Activated CD4-positive, alpha-beta T cell treated with anti-CD3 and anti-CD28 coated beads, Interleukin-2, amount 10 ng/mL, durations not matched to agents 7 days and 5 days (primary cell): ENCODE results near the gene GPC6. TPM values are rescaled to one million over a fixed set of nuclear protein-coding genes. Genes with fewer than 3 reads are reported as not detected.

Experiments
- CTCF ChIA-PET: fragments of 350-600 bp; sonication (Branson Sonifier 250); formaldehyde crosslinking; loops from one replicate; lab custom pipeline; 2021; ENCODE audit warnings: antibody characterized with exemption; lab: Charles Lee
- POLR2A ChIA-PET: fragments of 350-600 bp; sonication (Branson Sonifier 250); formaldehyde crosslinking; loops from one replicate; lab custom pipeline; 2021; ENCODE audit warnings: antibody characterized with exemption; lab: Charles Lee
- DNase-seq: peaks from one replicate; pipeline ENCODE4 v3.0.0-alpha.2; 2020
- H3K27ac Mint-ChIP-seq: one replicate; pipeline ENCODE4 v1.8.0; 2021; ENCODE audit warnings: mild to moderate bottlenecking, moderate library complexity, mixed read lengths
- H3K27me3 Mint-ChIP-seq: one replicate; pipeline ENCODE4 v1.8.0; 2021; ENCODE audit warnings: mixed read lengths
- H3K36me3 Mint-ChIP-seq: one replicate; pipeline ENCODE4 v1.8.0; 2021; ENCODE audit warnings: low read depth, mixed read lengths
- H3K4me1 Mint-ChIP-seq: one replicate; pipeline ENCODE4 v1.8.0; 2021; ENCODE audit warnings: mixed read lengths
- H3K4me3 Mint-ChIP-seq: one replicate; pipeline ENCODE4 v1.8.0; 2021; ENCODE audit warnings: mild to moderate bottlenecking, moderate library complexity, mixed read lengths
- H3K9me3 Mint-ChIP-seq: one replicate; pipeline ENCODE4 v1.8.0; 2021; ENCODE audit warnings: mixed read lengths
- total RNA-seq, 2 experiments: library from RNA; stranded (reverse); gene quantifications; one replicate each; pipeline ENCODE4 v1.2.3, GENCODE V29; 2021

The GPC6 gene
- total RNA-seq, 2 experiments from 2014 or later: not detected

- DNase-seq: no peak
- H3K4me3 Mint-ChIP-seq: no peak overlapping the region
- H3K4me1 Mint-ChIP-seq: no peaks in the 10 kb centered on the region
- H3K27me3 Mint-ChIP-seq: no peaks in the 10 kb centered on the region
- ChIA-PET POLR2A (no interaction called here), CTCF (no interaction called here)
- no peaks in the 10 kb centered on the region for H3K36me3 Mint-ChIP-seq
- H3K27ac Mint-ChIP-seq: no peak overlapping the region
- H3K9me3 Mint-ChIP-seq: no peaks in the 10 kb centered on the region
Observed at GRCh38 chr13:93264876-93265275, 38.3 kb downstream of the GPC6 start.

GRCh38 chr13:93265800-93266199, 39.2 kb downstream of the GPC6 start:
- Mint-ChIP-seq H3K27me3 (no peaks in the 10 kb centered on the region), H3K9me3 (no peaks in the 10 kb centered on the region), H3K36me3 (no peaks in the 10 kb centered on the region), H3K4me1 (no peaks in the 10 kb centered on the region), H3K27ac (no peak overlapping the region), H3K4me3 (no peak overlapping the region)
- CTCF ChIA-PET: no interaction called here
- no peak for DNase-seq
- POLR2A ChIA-PET: no interaction called here

GRCh38 chr13:93266681-93267080, 40.1 kb downstream of the GPC6 start:
- Mint-ChIP-seq H3K4me1 (no peaks in the 10 kb centered on the region), H3K9me3 (no peaks in the 10 kb centered on the region), H3K27me3 (no peaks in the 10 kb centered on the region), H3K27ac (no peak overlapping the region), H3K36me3 (no peaks in the 10 kb centered on the region), H3K4me3 (no peak overlapping the region)
- CTCF ChIA-PET: no interaction called here
- POLR2A ChIA-PET: no interaction called here
- DNase-seq: no peak

GRCh38 chr13:93268327-93269028, 41.9 kb downstream of the GPC6 start:
- Mint-ChIP-seq H3K9me3 (no peaks in the 10 kb centered on the region), H3K27ac (no peak overlapping the region), H3K36me3 (no peaks in the 10 kb centered on the region), H3K27me3 (no peaks in the 10 kb centered on the region), H3K4me1 (no peaks in the 10 kb centered on the region), H3K4me3 (no peak overlapping the region)
- no peak for DNase-seq
- POLR2A ChIA-PET: no interaction called here
- CTCF ChIA-PET: no interaction called here

- CTCF ChIA-PET: no interaction called here
- no peak overlapping the region for H3K27ac Mint-ChIP-seq
- H3K4me1 Mint-ChIP-seq: no peaks in the 10 kb centered on the region
- no peak for DNase-seq
- no peaks in the 10 kb centered on the region for H3K36me3 Mint-ChIP-seq
- no peaks in the 10 kb centered on the region for H3K27me3 Mint-ChIP-seq
- no peak overlapping the region for H3K4me3 Mint-ChIP-seq
- H3K9me3 Mint-ChIP-seq: no peaks in the 10 kb centered on the region
- POLR2A ChIA-PET: no interaction called here
Observed at GRCh38 chr13:93270769-93271742, 44.4 kb downstream of the GPC6 start.

GRCh38 chr13:93279982-93280381, 53.4 kb downstream of the GPC6 start:
- Mint-ChIP-seq H3K36me3 (no peaks in the 10 kb centered on the region), H3K4me3 (no peak overlapping the region), H3K4me1 (no peaks in the 10 kb centered on the region), H3K27me3 (no peaks in the 10 kb centered on the region), H3K27ac (no peak overlapping the region), H3K9me3 (no peaks in the 10 kb centered on the region)
- POLR2A ChIA-PET: no interaction called here
- DNase-seq: no peak
- CTCF ChIA-PET: no interaction called here

- Mint-ChIP-seq H3K4me1 (no peaks in the 10 kb centered on the region), H3K36me3 (no peaks in the 10 kb centered on the region)
- CTCF ChIA-PET: no interaction called here
Observed at GRCh38 chr13:93280688-93281087, 54.1 kb downstream of the GPC6 start.

GRCh38 chr13:93283255-93283654, 56.6 kb downstream of the GPC6 start:
- CTCF ChIA-PET: no interaction called here
- Mint-ChIP-seq H3K27ac (no peak overlapping the region), H3K4me3 (no peak overlapping the region), H3K4me1 (no peaks in the 10 kb centered on the region), H3K36me3 (no peaks in the 10 kb centered on the region), H3K9me3 (no peaks in the 10 kb centered on the region), H3K27me3 (no peaks in the 10 kb centered on the region)
- DNase-seq: no peak
- POLR2A ChIA-PET: no interaction called here

More at GRCh38 chr13:93280688-93281087, 54.1 kb downstream of the GPC6 start:
- Mint-ChIP-seq H3K27me3 (no peaks in the 10 kb centered on the region), H3K27ac (no peak overlapping the region), H3K9me3 (no peaks in the 10 kb centered on the region), H3K4me3 (no peak overlapping the region)
- POLR2A ChIA-PET: no interaction called here
- DNase-seq: no peak

GRCh38 chr13:93284064-93284463, 57.5 kb downstream of the GPC6 start:
- no peaks in the 10 kb centered on the region for H3K9me3 Mint-ChIP-seq
- ChIA-PET POLR2A (no interaction called here), CTCF (no interaction called here)
- H3K36me3 Mint-ChIP-seq: no peaks in the 10 kb centered on the region
- H3K27ac Mint-ChIP-seq: no peak overlapping the region
- H3K4me1 Mint-ChIP-seq: no peaks in the 10 kb centered on the region
- no peaks in the 10 kb centered on the region for H3K27me3 Mint-ChIP-seq
- no peak overlapping the region for H3K4me3 Mint-ChIP-seq
- DNase-seq: no peak

- H3K4me3 Mint-ChIP-seq: no peak overlapping the region
- no peak for DNase-seq
- no peaks in the 10 kb centered on the region for H3K4me1 Mint-ChIP-seq
- H3K27me3 Mint-ChIP-seq: no peaks in the 10 kb centered on the region
- ChIA-PET CTCF (no interaction called here), POLR2A (no interaction called here)
- H3K9me3 Mint-ChIP-seq: no peaks in the 10 kb centered on the region
- no peak overlapping the region for H3K27ac Mint-ChIP-seq
- no peaks in the 10 kb centered on the region for H3K36me3 Mint-ChIP-seq
Observed at GRCh38 chr13:93286047-93286446, 59.4 kb downstream of the GPC6 start.

GRCh38 chr13:93289053-93289452, 62.4 kb downstream of the GPC6 start:
- H3K4me1 Mint-ChIP-seq: no peaks in the 10 kb centered on the region

GRCh38 chr13:93289842-93290241, 63.2 kb downstream of the GPC6 start:
- Mint-ChIP-seq H3K9me3 (no peaks in the 10 kb centered on the region), H3K4me1 (no peaks in the 10 kb centered on the region), H3K4me3 (no peak overlapping the region), H3K27me3 (no peaks in the 10 kb centered on the region), H3K27ac (no peak overlapping the region), H3K36me3 (no peaks in the 10 kb centered on the region)
- CTCF ChIA-PET: no interaction called here
- DNase-seq: no peak
- POLR2A ChIA-PET: no interaction called here

More at GRCh38 chr13:93289053-93289452, 62.4 kb downstream of the GPC6 start:
- H3K9me3 Mint-ChIP-seq: no peaks in the 10 kb centered on the region
- H3K36me3 Mint-ChIP-seq: no peaks in the 10 kb centered on the region
- ChIA-PET POLR2A (no interaction called here), CTCF (no interaction called here)
- DNase-seq: no peak
- H3K4me3 Mint-ChIP-seq: no peak overlapping the region
- H3K27me3 Mint-ChIP-seq: no peaks in the 10 kb centered on the region
- no peak overlapping the region for H3K27ac Mint-ChIP-seq

GRCh38 chr13:93290503-93290902, 63.9 kb downstream of the GPC6 start:
- no peak overlapping the region for H3K27ac Mint-ChIP-seq
- no peak for DNase-seq
- H3K27me3 Mint-ChIP-seq: no peaks in the 10 kb centered on the region
- no peaks in the 10 kb centered on the region for H3K9me3 Mint-ChIP-seq
- no peak overlapping the region for H3K4me3 Mint-ChIP-seq
- H3K4me1 Mint-ChIP-seq: no peaks in the 10 kb centered on the region
- POLR2A ChIA-PET: no interaction called here
- CTCF ChIA-PET: no interaction called here
- no peaks in the 10 kb centered on the region for H3K36me3 Mint-ChIP-seq
